Measurements from ENCODE around the gene SFXN5.

DNA sequence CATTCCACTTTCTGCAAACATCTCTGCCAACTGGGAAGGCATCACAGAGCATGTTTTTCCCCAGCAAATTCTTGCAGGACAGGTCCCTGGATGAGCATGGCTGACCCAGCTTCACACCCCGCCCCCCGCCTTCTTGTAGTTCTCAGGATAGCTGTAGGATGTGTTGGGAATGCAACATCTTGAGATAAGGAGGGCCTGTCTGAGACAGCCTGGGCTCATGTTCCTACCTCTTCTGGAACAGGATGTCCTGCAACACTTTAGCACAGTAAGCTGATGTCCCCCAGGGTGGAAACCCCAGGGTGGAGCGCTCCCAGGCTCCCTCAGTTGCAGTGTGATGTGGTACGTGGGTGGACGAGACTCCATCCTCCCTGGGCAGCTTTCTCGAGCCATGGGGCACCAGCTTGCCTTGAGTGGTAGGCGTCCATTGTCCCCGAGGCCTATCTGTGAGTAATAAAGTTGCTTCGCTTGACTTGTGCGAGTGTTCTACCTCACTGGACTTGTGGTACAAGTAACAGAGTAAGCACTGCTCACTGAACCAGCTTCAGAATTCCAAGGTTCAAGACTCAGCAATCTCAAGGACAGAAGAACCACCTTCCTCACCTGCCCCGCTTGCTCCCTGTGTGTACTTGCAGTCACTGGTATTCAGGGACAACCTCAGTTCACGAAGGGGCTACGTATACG lies 105.6 kb downstream of the SFXN5 start:
- TF ChIP-seq CTCF (IDR thresholded peaks at IDR 0.05) (no peak), POLR2A (IDR thresholded peaks at IDR 0.05) (no peak)

Measured in right lobe of liver (tissue), 4 donors.